Liver (tissue), 9 donors: ENCODE measurements around the gene RBM45. TPM values are rescaled to one million over a fixed set of nuclear protein-coding genes. Genes with fewer than 3 reads are reported as not detected.

ENCODE experiments used
- DNase-seq: peaks from one replicate; pipeline ENCODE4 v3.0.0-alpha.2; 2017; ENCODE audit warnings: low spot score
- H3K27ac ChIP-seq, 2 donors: one replicate each; pipeline ENCODE4 v1.7.0; 2013; ENCODE audit warnings: inconsistent platforms in 2 of 2, low read length in 2 of 2, control low read depth in 1 of 2, low read depth in 1 of 2, mild to moderate bottlenecking in 1 of 2
- H3K27me3 ChIP-seq, 4 donors: one replicate each; pipeline versions ENCODE4 v1.6.1 to v1.7.0; 2013; ENCODE audit warnings: low read length in 3 of 4, inconsistent platforms in 1 of 4, mild to moderate bottlenecking in 1 of 4, moderate library complexity in 1 of 4; ENCODE audit not compliant: control insufficient read depth in 4 of 4, insufficient read depth in 4 of 4
- H3K36me3 ChIP-seq, 4 donors: one replicate each; pipeline versions ENCODE4 v1.6.1 to v1.7.0; 2013; ENCODE audit warnings: low read length in 3 of 4, mild to moderate bottlenecking in 3 of 4, low read depth in 1 of 4, moderate library complexity in 1 of 4; ENCODE audit not compliant: control insufficient read depth in 4 of 4, insufficient read depth in 3 of 4
- H3K4me1 ChIP-seq, 4 donors: one replicate each; pipeline versions ENCODE4 v1.6.1 to v1.7.0; 2013; ENCODE audit warnings: low read length in 3 of 4, mild to moderate bottlenecking in 3 of 4, moderate library complexity in 1 of 4; ENCODE audit not compliant: control insufficient read depth in 4 of 4, insufficient read depth in 4 of 4
- H3K4me3 ChIP-seq, 3 donors: one replicate each; pipeline versions ENCODE4 v1.6.1 to v1.7.0; 2013; ENCODE audit warnings: low read length in 3 of 3, control low read depth in 1 of 3, low read depth in 1 of 3, mild to moderate bottlenecking in 1 of 3
- H3K9ac ChIP-seq, 2 donors: one replicate each; pipeline ENCODE4 v1.7.0; 2013; ENCODE audit warnings: low read length in 2 of 2, mild to moderate bottlenecking in 2 of 2, moderate library complexity in 2 of 2, control low read depth in 1 of 2, low read depth in 1 of 2
- H3K9me3 ChIP-seq, 4 donors: one replicate each; pipeline versions ENCODE4 v1.6.1 to v1.7.0; 2013; ENCODE audit warnings: low read length in 3 of 4; ENCODE audit not compliant: control insufficient read depth in 4 of 4
- ATF3 ChIP-seq: IDR thresholded peaks from 2 replicates; pipeline ENCODE4 v1.6.1; 2016; ENCODE audit warnings: antibody characterized with exemption
- CTCF ChIP-seq: fragments of 150-350 bp; IDR thresholded peaks from 2 replicates; pipeline ENCODE4 v1.5.1; 2017; ENCODE audit warnings: improper control_type of control experiment, low read depth, low read length; ENCODE audit not compliant: missing input control
- EGR1 ChIP-seq, 2 donors: IDR thresholded peaks; 2 replicates each; pipeline ENCODE4 v1.6.1; 2016 to 2018; ENCODE audit warnings: antibody characterized with exemption in 2 of 2, low read depth in 2 of 2
- FOXA1 ChIP-seq: IDR thresholded peaks from 2 replicates; pipeline ENCODE4 v1.6.1; 2016; ENCODE audit warnings: antibody characterized with exemption
- FOXA2 ChIP-seq: IDR thresholded peaks from 2 replicates; pipeline ENCODE4 v1.6.1; 2016; ENCODE audit warnings: antibody characterized with exemption
- GABPA ChIP-seq, 2 donors: IDR thresholded peaks in 1 of 2; conservative IDR thresholded peaks in 1 of 2; 2 replicates each; pipeline ENCODE4 v1.6.1; 2016; ENCODE audit warnings: antibody characterized with exemption in 2 of 2, mild to moderate bottlenecking in 1 of 2, moderate library complexity in 1 of 2
- HNF4A ChIP-seq, 2 donors: conservative IDR thresholded peaks; 2 replicates each; pipeline ENCODE4 v1.6.1; 2016; ENCODE audit warnings: antibody characterized with exemption in 2 of 2, mild to moderate bottlenecking in 2 of 2
- HNF4G ChIP-seq: IDR thresholded peaks from 2 replicates; pipeline ENCODE4 v1.6.1; 2016; ENCODE audit warnings: antibody characterized with exemption
- JUND ChIP-seq, 2 donors: IDR thresholded peaks; 2 replicates each; pipeline ENCODE4 v1.6.1; 2016; ENCODE audit warnings: antibody characterized with exemption in 2 of 2
- MAX ChIP-seq: IDR thresholded peaks from 2 replicates; pipeline ENCODE4 v1.6.1; 2016; ENCODE audit warnings: antibody characterized with exemption
- NR2F2 ChIP-seq: IDR thresholded peaks from 2 replicates; pipeline ENCODE4 v1.6.1; 2016; ENCODE audit warnings: antibody characterized with exemption
- RAD21 ChIP-seq, 2 donors: IDR thresholded peaks; 2 replicates each; pipeline ENCODE4 v1.6.1; 2016; ENCODE audit warnings: antibody characterized with exemption in 2 of 2, mild to moderate bottlenecking in 2 of 2
- REST ChIP-seq: IDR thresholded peaks from 2 replicates; pipeline ENCODE4 v1.6.1; 2016; ENCODE audit warnings: antibody characterized with exemption, mild to moderate bottlenecking
- RXRA ChIP-seq, 2 donors: IDR thresholded peaks; 2 replicates each; pipeline ENCODE4 v1.6.1; 2017 to 2018; ENCODE audit warnings: antibody characterized with exemption in 2 of 2, mild to moderate bottlenecking in 1 of 2
- SP1 ChIP-seq: IDR thresholded peaks from 2 replicates; pipeline ENCODE4 v1.6.1; 2018; ENCODE audit warnings: antibody characterized with exemption, mild to moderate bottlenecking
- TAF1 ChIP-seq: conservative IDR thresholded peaks from 2 replicates; pipeline ENCODE4 v1.6.1; 2016; ENCODE audit warnings: antibody characterized with exemption, mild to moderate bottlenecking
- YY1 ChIP-seq: IDR thresholded peaks from 2 replicates; pipeline ENCODE4 v1.6.1; 2016; ENCODE audit warnings: antibody characterized with exemption, mild to moderate bottlenecking
- ZBTB33 ChIP-seq: IDR thresholded peaks from 2 replicates; pipeline ENCODE4 v1.6.1; 2016; ENCODE audit warnings: antibody characterized with exemption
- WGBS: extraction: QIAGEN DNeasy Blood & Tissue Kit; methylation state at CpG from one replicate; pipeline ENCODE4 v1.1.7; 2013; 5-methylcytosine and 5-hydroxymethylcytosine counted together
- polyA plus RNA-seq, 2 donors: library from polyadenylated mRNA; stranded (reverse) in 1 of 2; unstranded in 1 of 2; fragments of 200-250 nt in 1 of 2; fragments of >200 nt in 1 of 2; fragmentation: Nextera tagmentation in 1 of 2; extraction: Ambion mirVana in 1 of 2; gene quantifications; one replicate each; pipeline versions ENCODE4 v1.2.1 to v1.2.3, GENCODE V29; 2013 to 2015
- total RNA-seq, 2 donors: library from RNA; depleted of rRNA; stranded (reverse); fragments of >200 nt; gene quantifications; one replicate each; pipeline ENCODE4 v1.2.3, GENCODE V29; 2014
- donor health status: healthy.
- donor health status: healthy.
- donor health status: healthy.
- donor health status: healthy.
- donor health status: healthy.

RBM45 gene
- total and polyA plus RNA-seq, 4 donors = 4.2 to 11.4 (median 6.8) TPM

- H3K9ac ChIP-seq = no peak overlapping the region
- H3K36me3 ChIP-seq = no peaks in the 10 kb centered on the region
- no peaks in the 10 kb centered on the region for H3K9me3 ChIP-seq
- 97% methylated on average over 5 of the region's 5 CpGs for WGBS
- H3K27ac ChIP-seq = no peak overlapping the region
- no peaks in the 10 kb centered on the region for H3K4me1 ChIP-seq
- TF ChIP-seq MAX = no peak
- no peak for TF ChIP-seq HNF4G
- TF ChIP-seq EGR1 (IDR thresholded peaks at IDR 0.05; ENCODE audit: low read depth in 2 of 2) = no peak
- H3K27me3 ChIP-seq = no peaks in the 10 kb centered on the region
- H3K4me3 ChIP-seq = no peak overlapping the region
- no peak for DNase-seq
Observed at GRCh38 chr2:178136321-178137025, 24.2 kb downstream of the RBM45 start.

GRCh38 chr2:178142274-178143065 lies 30.2 kb downstream of the RBM45 start:
- H3K4me1 ChIP-seq = no peaks in the 10 kb centered on the region
- WGBS = 78% methylated on average over 5 of the region's 5 CpGs
- no peaks in the 10 kb centered on the region for H3K36me3 ChIP-seq
- H3K9ac ChIP-seq = no peak overlapping the region
- no peak overlapping the region for H3K27ac ChIP-seq
- TF ChIP-seq EGR1 (IDR thresholded peaks at IDR 0.05; ENCODE audit: low read depth in 2 of 2) = no peak
- no peak for TF ChIP-seq NR2F2
- no peak for TF ChIP-seq REST
- TF ChIP-seq ZBTB33 = no peak
- no peak for TF ChIP-seq HNF4A (conservative IDR thresholded peaks at IDR 0.05)
- TF ChIP-seq YY1 = no peak
- TF ChIP-seq MAX = no peak
- no peak for TF ChIP-seq ATF3
- no peak for TF ChIP-seq FOXA1
- TF ChIP-seq RXRA (IDR thresholded peaks at IDR 0.05) = no peak
- TF ChIP-seq CTCF = no peak
- TF ChIP-seq TAF1 = no peak
- no peak for TF ChIP-seq SP1
- no peak for TF ChIP-seq GABPA (IDR thresholded peaks at IDR 0.05 in 1 of 2, conservative IDR thresholded peaks at IDR 0.05 in 1 of 2)
- TF ChIP-seq HNF4G = no peak
- TF ChIP-seq RAD21 (IDR thresholded peaks at IDR 0.05) = no peak
- no peak for TF ChIP-seq JUND (IDR thresholded peaks at IDR 0.05)
- TF ChIP-seq FOXA2 = no peak
- no peak overlapping the region for H3K4me3 ChIP-seq
- DNase-seq = no peak
- no peaks in the 10 kb centered on the region for H3K9me3 ChIP-seq
- no peaks in the 10 kb centered on the region for H3K27me3 ChIP-seq
